ENCODE measurements around the gene ZNF576.
A peak's percentile ranks its signal among the peaks of the same experiment; 100 is the strongest.

ZNF576 gene

GRCh38 chr19:43618921-43619261, 22.5 kb downstream of the ZNF576 start:
- peaks cover 3% of the 10 kb centered on the region in 2 donors for H3K36me3 ChIP-seq (ENCODE audit: control insufficient read depth in 2 of 2, insufficient read depth in 2 of 2, low read length in 2 of 2)
- peak overlapping the region; percentile 79 to 96 for H3K4me3 ChIP-seq (ENCODE audit: low read length in 2 of 2)
- H3K9me3 ChIP-seq (ENCODE audit: control insufficient read depth in 2 of 2, low read length in 2 of 2), result no peaks in the 10 kb centered on the region

GRCh38 chr19:43619262-43620060, 23.1 kb downstream of the ZNF576 start, which contains the start of gene ZNF428:
TSS of gene ZNF428 (minus strand) at chr19:43619629. CDS start at chr19:43614304, 5,325 bp downstream.
- peaks cover 17% of the 10 kb centered on the region for H3K4me1 ChIP-seq (ENCODE audit: control insufficient read depth, insufficient read depth, low read length)
- H3K27me3 ChIP-seq (ENCODE audit: control insufficient read depth in 1 of 2, insufficient read depth in 2 of 2, low read length in 2 of 2), result no peaks in the 10 kb centered on the region
- peak within 1 kb of the TSS; percentile 79 to 96 for H3K4me3 ChIP-seq (ENCODE audit: low read length in 2 of 2)
- H3K9ac ChIP-seq (ENCODE audit: low read length in 2 of 2), result peak within 1 kb of the TSS; percentile 72 to 99
- H3K36me3 ChIP-seq (ENCODE audit: control insufficient read depth in 2 of 2, insufficient read depth in 2 of 2, low read length in 2 of 2), result no peaks in the 10 kb centered on the region
- no peaks in the 10 kb centered on the region for H3K9me3 ChIP-seq (ENCODE audit: control insufficient read depth in 2 of 2, low read length in 2 of 2)
- peak within 1 kb of the TSS; percentile 90 for H3K27ac ChIP-seq (ENCODE audit: low read length)

More at GRCh38 chr19:43618921-43619261, 22.5 kb downstream of the ZNF576 start:
- Histone ChIP-seq H3K27me3 (ENCODE audit: control insufficient read depth in 1 of 2, insufficient read depth in 2 of 2, low read length in 2 of 2) (no peaks in the 10 kb centered on the region), H3K4me1 (ENCODE audit: control insufficient read depth, insufficient read depth, low read length) (peaks cover 17% of the 10 kb centered on the region), H3K9ac (ENCODE audit: low read length in 2 of 2) (peak overlapping the region; percentile 72 to 99), H3K27ac (ENCODE audit: low read length) (peak overlapping the region; percentile 90)

- peak overlapping the region; percentile 90 for H3K27ac ChIP-seq (ENCODE audit: low read length)
- peak overlapping the region; percentile 79 to 96 for H3K4me3 ChIP-seq (ENCODE audit: low read length in 2 of 2)
- H3K4me1 ChIP-seq (ENCODE audit: control insufficient read depth, insufficient read depth, low read length), result peaks cover 17% of the 10 kb centered on the region
- H3K9me3 ChIP-seq (ENCODE audit: control insufficient read depth in 2 of 2, low read length in 2 of 2), result no peaks in the 10 kb centered on the region
- H3K36me3 ChIP-seq (ENCODE audit: control insufficient read depth in 2 of 2, insufficient read depth in 2 of 2, low read length in 2 of 2), result no peaks in the 10 kb centered on the region
- H3K27me3 ChIP-seq (ENCODE audit: control insufficient read depth in 1 of 2, insufficient read depth in 2 of 2, low read length in 2 of 2), result no peaks in the 10 kb centered on the region
- peak overlapping the region; percentile 72 to 99 for H3K9ac ChIP-seq (ENCODE audit: low read length in 2 of 2)
Measured at GRCh38 chr19:43620061-43621001, 23.9 kb downstream of the ZNF576 start.

GRCh38 chr19:43622070-43622469, 25.7 kb downstream of the ZNF576 start:
- Histone ChIP-seq H3K9ac (ENCODE audit: low read length in 2 of 2) (no peak overlapping the region), H3K9me3 (ENCODE audit: control insufficient read depth in 2 of 2, low read length in 2 of 2) (no peaks in the 10 kb centered on the region), H3K27ac (ENCODE audit: low read length) (no peak overlapping the region), H3K36me3 (ENCODE audit: control insufficient read depth in 2 of 2, insufficient read depth in 2 of 2, low read length in 2 of 2) (no peaks in the 10 kb centered on the region), H3K4me3 (ENCODE audit: low read length in 2 of 2) (no peak overlapping the region), H3K27me3 (ENCODE audit: control insufficient read depth in 1 of 2, insufficient read depth in 2 of 2, low read length in 2 of 2) (no peaks in the 10 kb centered on the region), H3K4me1 (ENCODE audit: control insufficient read depth, insufficient read depth, low read length) (peaks cover 17% of the 10 kb centered on the region)

GRCh38 chr19:43622956-43623355, 26.6 kb downstream of the ZNF576 start:
- Histone ChIP-seq H3K27ac (ENCODE audit: low read length) (no peak overlapping the region), H3K9ac (ENCODE audit: low read length in 2 of 2) (no peak overlapping the region), H3K9me3 (ENCODE audit: control insufficient read depth in 2 of 2, low read length in 2 of 2) (no peaks in the 10 kb centered on the region), H3K4me3 (ENCODE audit: low read length in 2 of 2) (no peak overlapping the region), H3K4me1 (ENCODE audit: control insufficient read depth, insufficient read depth, low read length) (peaks cover 17% of the 10 kb centered on the region), H3K36me3 (ENCODE audit: control insufficient read depth in 2 of 2, insufficient read depth in 2 of 2, low read length in 2 of 2) (no peaks in the 10 kb centered on the region), H3K27me3 (ENCODE audit: control insufficient read depth in 1 of 2, insufficient read depth in 2 of 2, low read length in 2 of 2) (no peaks in the 10 kb centered on the region)

GRCh38 chr19:43623889-43624670, 27.7 kb downstream of the ZNF576 start:
- H3K27me3 ChIP-seq (ENCODE audit: control insufficient read depth in 1 of 2, insufficient read depth in 2 of 2, low read length in 2 of 2), result no peaks in the 10 kb centered on the region
- no peak overlapping the region for H3K9ac ChIP-seq (ENCODE audit: low read length in 2 of 2)
- H3K4me1 ChIP-seq (ENCODE audit: control insufficient read depth, insufficient read depth, low read length), result peaks cover 9% of the 10 kb centered on the region
- H3K27ac ChIP-seq (ENCODE audit: low read length), result no peak overlapping the region
- H3K36me3 ChIP-seq (ENCODE audit: control insufficient read depth in 2 of 2, insufficient read depth in 2 of 2, low read length in 2 of 2), result no peaks in the 10 kb centered on the region
- H3K4me3 ChIP-seq (ENCODE audit: low read length in 2 of 2), result no peak overlapping the region
- H3K9me3 ChIP-seq (ENCODE audit: control insufficient read depth in 2 of 2, low read length in 2 of 2), result no peaks in the 10 kb centered on the region

DNA sequence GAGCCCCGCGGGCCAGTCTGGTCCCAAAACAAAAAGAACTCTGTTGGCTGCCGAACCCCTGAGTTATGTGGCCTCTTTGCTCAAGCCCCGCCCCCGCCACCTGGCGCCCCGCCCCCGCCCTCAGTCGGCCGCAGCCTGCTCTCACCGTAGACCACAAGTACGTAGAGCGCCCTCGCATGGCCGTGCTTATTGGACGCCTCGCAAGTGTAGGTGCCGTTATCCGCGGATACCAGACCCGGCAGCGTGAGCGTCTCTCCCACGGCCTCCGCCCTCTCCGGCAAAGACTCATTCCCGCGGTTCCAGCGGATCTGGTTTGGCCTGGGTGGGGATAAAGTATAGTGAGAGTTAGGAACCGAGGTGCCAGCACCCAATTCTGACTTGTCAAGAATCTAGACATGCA, 28.5 kb downstream of the ZNF576 start:
- H3K36me3 ChIP-seq (ENCODE audit: control insufficient read depth in 2 of 2, insufficient read depth in 2 of 2, low read length in 2 of 2), result no peaks in the 10 kb centered on the region
- H3K9me3 ChIP-seq (ENCODE audit: control insufficient read depth in 2 of 2, low read length in 2 of 2), result no peaks in the 10 kb centered on the region
- peaks cover 7% of the 10 kb centered on the region for H3K4me1 ChIP-seq (ENCODE audit: control insufficient read depth, insufficient read depth, low read length)
- H3K4me3 ChIP-seq (ENCODE audit: low read length in 2 of 2), result no peak overlapping the region
- H3K27me3 ChIP-seq (ENCODE audit: control insufficient read depth in 1 of 2, insufficient read depth in 2 of 2, low read length in 2 of 2), result no peaks in the 10 kb centered on the region
- H3K27ac ChIP-seq (ENCODE audit: low read length), result no peak overlapping the region
- no peak overlapping the region for H3K9ac ChIP-seq (ENCODE audit: low read length in 2 of 2)

- no peaks in the 10 kb centered on the region for H3K27me3 ChIP-seq (ENCODE audit: control insufficient read depth in 1 of 2, insufficient read depth in 2 of 2, low read length in 2 of 2)
- H3K27ac ChIP-seq (ENCODE audit: low read length), result no peak overlapping the region
- no peaks in the 10 kb centered on the region for H3K9me3 ChIP-seq (ENCODE audit: control insufficient read depth in 2 of 2, low read length in 2 of 2)
- H3K36me3 ChIP-seq (ENCODE audit: control insufficient read depth in 2 of 2, insufficient read depth in 2 of 2, low read length in 2 of 2), result no peaks in the 10 kb centered on the region
- H3K4me1 ChIP-seq (ENCODE audit: control insufficient read depth, insufficient read depth, low read length), result no peaks in the 10 kb centered on the region
- no peak overlapping the region for H3K4me3 ChIP-seq (ENCODE audit: low read length in 2 of 2)
- no peak overlapping the region for H3K9ac ChIP-seq (ENCODE audit: low read length in 2 of 2)
Measured at GRCh38 chr19:43625918-43626579, 29.7 kb downstream of the ZNF576 start.

GRCh38 chr19:43626838-43627237, 30.4 kb downstream of the ZNF576 start:
- Histone ChIP-seq H3K9ac (ENCODE audit: low read length in 2 of 2) (no peak overlapping the region), H3K4me3 (ENCODE audit: low read length in 2 of 2) (no peak overlapping the region), H3K27me3 (ENCODE audit: control insufficient read depth in 1 of 2, insufficient read depth in 2 of 2, low read length in 2 of 2) (no peaks in the 10 kb centered on the region), H3K36me3 (ENCODE audit: control insufficient read depth in 2 of 2, insufficient read depth in 2 of 2, low read length in 2 of 2) (no peaks in the 10 kb centered on the region), H3K9me3 (ENCODE audit: control insufficient read depth in 2 of 2, low read length in 2 of 2) (no peaks in the 10 kb centered on the region), H3K4me1 (ENCODE audit: control insufficient read depth, insufficient read depth, low read length) (no peaks in the 10 kb centered on the region), H3K27ac (ENCODE audit: low read length) (no peak overlapping the region)
